Loucy (cell line): ENCODE results near the gene F7.
"Not testable (repeated sequence)": the region's sequence is repeated elsewhere in the genome, so short reads cannot be mapped to it uniquely, and the experiment has no call there.

Experiments
- EZH2phosphoT487 ChIP-seq: fragments of 200-600 bp; IDR thresholded peaks from 2 replicates; pipeline ENCODE4 v1.6.1; 2018; ENCODE audit warnings: antibody characterized with exemption, mild to moderate bottlenecking, moderate library complexity, borderline replicate concordance
- TF ChIP-seq, protein P1 (sequence below): fragments of 200-600 bp; sonication (generic); conservative IDR thresholded peaks from 2 replicates; pipeline ENCODE4 v1.5.1; 2014; ENCODE audit warnings: mild to moderate bottlenecking, antibody characterized with exemption, low read length

DNA sequence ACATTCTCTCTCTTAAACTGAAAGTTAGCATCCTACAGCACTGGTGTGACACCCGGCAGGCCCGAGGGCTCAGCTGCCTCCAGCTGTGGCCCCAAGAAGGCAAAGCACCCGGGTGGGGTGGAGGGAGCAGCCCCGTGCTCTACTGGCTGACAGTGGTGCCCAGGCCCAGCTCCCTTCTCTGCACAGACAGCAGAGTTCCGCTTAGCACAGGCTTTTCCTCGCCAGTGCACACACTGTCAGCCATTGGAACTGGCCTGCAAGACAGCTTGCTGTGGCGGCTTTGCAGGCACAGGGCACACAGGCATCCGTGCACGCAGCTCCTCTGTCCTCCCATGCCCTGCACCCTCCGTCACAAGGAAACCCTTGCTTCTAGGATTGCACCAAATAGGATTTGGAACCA is 3.3 kb upstream of the F7 start:
- TF ChIP-seq, protein P1, sequence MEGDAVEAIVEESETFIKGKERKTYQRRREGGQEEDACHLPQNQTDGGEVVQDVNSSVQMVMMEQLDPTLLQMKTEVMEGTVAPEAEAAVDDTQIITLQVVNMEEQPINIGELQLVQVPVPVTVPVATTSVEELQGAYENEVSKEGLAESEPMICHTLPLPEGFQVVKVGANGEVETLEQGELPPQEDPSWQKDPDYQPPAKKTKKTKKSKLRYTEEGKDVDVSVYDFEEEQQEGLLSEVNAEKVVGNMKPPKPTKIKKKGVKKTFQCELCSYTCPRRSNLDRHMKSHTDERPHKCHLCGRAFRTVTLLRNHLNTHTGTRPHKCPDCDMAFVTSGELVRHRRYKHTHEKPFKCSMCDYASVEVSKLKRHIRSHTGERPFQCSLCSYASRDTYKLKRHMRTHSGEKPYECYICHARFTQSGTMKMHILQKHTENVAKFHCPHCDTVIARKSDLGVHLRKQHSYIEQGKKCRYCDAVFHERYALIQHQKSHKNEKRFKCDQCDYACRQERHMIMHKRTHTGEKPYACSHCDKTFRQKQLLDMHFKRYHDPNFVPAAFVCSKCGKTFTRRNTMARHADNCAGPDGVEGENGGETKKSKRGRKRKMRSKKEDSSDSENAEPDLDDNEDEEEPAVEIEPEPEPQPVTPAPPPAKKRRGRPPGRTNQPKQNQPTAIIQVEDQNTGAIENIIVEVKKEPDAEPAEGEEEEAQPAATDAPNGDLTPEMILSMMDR, result not testable (repeated sequence)
- TF ChIP-seq EZH2phosphoT487, result not testable (repeated sequence)
